Common myeloid progenitor, CD34-positive (primary cell): Measurements from ENCODE around the gene ARHGAP15.

ENCODE experiments used
- CTCF ChIA-PET: fragments of 350-600 bp; sonication (Branson Sonifier 250); formaldehyde crosslinking; loops from one replicate; lab custom pipeline; 2021; ENCODE audit warnings: antibody characterized with exemption; lab: Charles Lee
- POLR2A ChIA-PET: fragments of 350-600 bp; sonication (Branson Sonifier 250); formaldehyde crosslinking; loops from one replicate; lab custom pipeline; 2021; ENCODE audit warnings: antibody characterized with exemption; lab: Charles Lee
- DNase-seq, 3 donors: peaks; one replicate each; pipeline versions ENCODE4 v3.0.0 to v3.0.0-alpha.2; 2013
- H3K27ac ChIP-seq, 2 experiments: 1 replicate in 1 of 2; 2 replicates in 1 of 2; pipeline ENCODE4 v1.7.0; 2013; ENCODE audit warnings: inconsistent platforms in 2 of 2, low read length in 2 of 2, mild to moderate bottlenecking in 2 of 2, low read depth in 1 of 2, moderate library complexity in 1 of 2; ENCODE audit not compliant: severe bottlenecking in 2 of 2, insufficient read depth in 1 of 2, poor library complexity in 1 of 2
- H3K27me3 ChIP-seq, 5 experiments: replicated peaks in 2 of 5; 1 replicate in 3 of 5; 2 replicates in 2 of 5; pipeline versions ENCODE4 v1.6.1 to v1.7.0; 2013; ENCODE audit warnings: low read length in 4 of 5, mild to moderate bottlenecking in 2 of 5, moderate library complexity in 2 of 5, inconsistent platforms in 1 of 5; ENCODE audit not compliant: insufficient read depth in 5 of 5, control insufficient read depth in 4 of 5
- H3K36me3 ChIP-seq, 4 experiments: 1 replicate in 2 of 4; 2 replicates in 2 of 4; pipeline versions ENCODE4 v1.6.1 to v1.7.0; 2013; ENCODE audit warnings: low read length in 3 of 4, control low read depth in 1 of 4, mild to moderate bottlenecking in 1 of 4; ENCODE audit not compliant: control insufficient read depth in 4 of 4, insufficient read depth in 4 of 4
- H3K4me1 ChIP-seq, 4 experiments: 1 replicate in 3 of 4; 2 replicates in 1 of 4; pipeline versions ENCODE4 v1.6.1 to v1.7.1; 2013; ENCODE audit warnings: low read length in 3 of 4, mild to moderate bottlenecking in 3 of 4, control low read depth in 1 of 4, inconsistent platforms in 1 of 4, moderate library complexity in 1 of 4; ENCODE audit not compliant: control insufficient read depth in 4 of 4, insufficient read depth in 4 of 4; ENCODE audit errors: control extremely low read depth in 1 of 4
- H3K4me3 ChIP-seq, 7 experiments: 1 replicate in 4 of 7; 2 replicates in 3 of 7; pipeline versions ENCODE4 v1.5.1 to v1.7.0; 2013; ENCODE audit warnings: mild to moderate bottlenecking in 7 of 7, low read length in 6 of 7, moderate library complexity in 6 of 7, inconsistent platforms in 2 of 7, low read depth in 2 of 7, control low read depth in 1 of 7; ENCODE audit not compliant: insufficient read depth in 4 of 7, control insufficient read depth in 1 of 7; ENCODE audit errors: extremely low read depth in 1 of 7
- H3K9me3 ChIP-seq, 5 experiments: 1 replicate in 4 of 5; 2 replicates in 1 of 5; pipeline versions ENCODE4 v1.6.1 to v1.7.1; 2013; ENCODE audit warnings: low read length in 4 of 5, mild to moderate bottlenecking in 2 of 5, inconsistent platforms in 1 of 5, low read depth in 1 of 5, moderate library complexity in 1 of 5; ENCODE audit not compliant: control insufficient read depth in 4 of 5, insufficient read depth in 2 of 5; ENCODE audit errors: control extremely low read depth in 1 of 5
- WGBS: methylation state at CpG from one replicate; pipeline ENCODE4 v1.1.5; 2013; ENCODE audit not compliant: insufficient coverage; 5-methylcytosine and 5-hydroxymethylcytosine counted together

The ARHGAP15 gene

DNA sequence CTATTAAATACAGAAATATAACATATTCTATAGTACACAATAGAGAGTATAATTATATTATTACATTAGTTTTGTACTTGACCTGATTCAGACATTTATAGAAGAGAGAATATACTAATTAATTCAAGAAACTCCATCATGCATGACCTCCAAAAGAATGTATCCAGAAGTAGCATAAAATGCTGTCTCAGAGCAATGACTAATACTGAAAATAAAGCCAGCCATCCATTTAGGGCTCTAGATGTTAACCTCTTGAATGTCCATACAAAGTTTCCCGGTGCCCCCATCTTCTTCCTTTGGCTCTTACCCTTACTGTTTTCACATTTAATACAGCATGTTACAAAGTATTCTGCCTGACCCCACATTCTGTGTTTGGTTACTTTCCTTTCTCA is 102.0 kb downstream of the ARHGAP15 start:
- Histone ChIP-seq H3K27me3 (no peaks in the 10 kb centered on the region), H3K27ac (no peak overlapping the region), H3K4me1 (no peaks in the 10 kb centered on the region), H3K36me3 (peaks cover 35 to 82% (median 54%) of the 10 kb centered on the region in 4 experiments), H3K4me3 (no peak overlapping the region), H3K9me3 (peaks cover 6 to 47% (median 12%) of the 10 kb centered on the region in 5 experiments)
- no peak for DNase-seq
- POLR2A ChIA-PET = no interaction called here
- 100% methylated on average over 1 of the region's 1 CpG for WGBS
- CTCF ChIA-PET = no interaction called here

GRCh38 chr2:143237146-143237777 is 108.0 kb downstream of the ARHGAP15 start:
- H3K4me1 ChIP-seq = no peaks in the 10 kb centered on the region
- peaks cover 4 to 40% (median 10%) of the 10 kb centered on the region in 5 experiments for H3K9me3 ChIP-seq
- CTCF ChIA-PET = interaction anchor here (0.6 kb wide), 2 partner anchors 9 to 22 kb away, joined by 3 read pairs; no protein-coding TSS in a partner anchor
- H3K4me3 ChIP-seq = no peak overlapping the region
- 87% methylated on average over 7 of the region's 8 CpGs for WGBS
- no peak for DNase-seq
- H3K36me3 ChIP-seq = peaks cover 26 to 74% (median 42%) of the 10 kb centered on the region in 4 experiments
- no peak overlapping the region for H3K27ac ChIP-seq
- POLR2A ChIA-PET = interaction anchor here (0.7 kb wide), 1 partner anchor 112 kb away, joined by 3 read pairs; no protein-coding TSS in a partner anchor
- no peaks in the 10 kb centered on the region for H3K27me3 ChIP-seq

DNA sequence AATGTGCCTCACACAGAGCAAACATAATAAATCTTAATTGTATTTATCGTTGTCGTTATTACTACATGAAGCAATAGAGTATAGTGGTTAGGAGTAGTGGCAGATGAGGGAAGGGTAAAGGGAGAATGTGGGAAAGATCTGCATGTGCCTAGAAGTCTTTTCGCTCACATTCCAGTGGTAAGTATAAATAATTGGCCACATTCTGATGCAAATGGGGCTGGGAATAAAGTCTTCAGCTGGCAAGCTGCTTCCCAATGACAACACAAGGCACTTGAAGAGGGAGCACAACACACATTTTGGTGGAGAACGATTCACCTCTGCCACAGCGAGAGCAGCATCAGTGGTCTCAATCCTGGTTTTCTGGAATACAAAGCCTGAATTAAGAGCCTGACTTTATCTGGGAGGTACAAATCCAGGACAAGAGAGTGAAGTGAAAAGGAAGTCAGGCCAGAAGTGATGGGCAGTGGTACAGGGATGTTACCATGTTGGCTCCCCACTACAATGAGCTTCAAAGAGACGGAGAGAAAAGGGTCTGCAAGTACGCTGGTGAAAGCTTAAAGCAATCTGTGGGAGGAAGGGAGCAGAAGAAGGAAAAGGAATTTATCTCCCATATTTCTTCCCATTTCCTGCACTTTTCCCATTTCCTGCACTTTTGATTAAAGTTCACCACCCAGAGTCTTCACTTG is 112.3 kb downstream of the ARHGAP15 start:
- Histone ChIP-seq H3K4me1 (peaks cover 4 to 15% (median 8%) of the 10 kb centered on the region in 4 experiments), H3K9me3 (peaks cover 0 to 6% (median 2%) of the 10 kb centered on the region in 5 experiments), H3K36me3 (peaks cover 15 to 31% (median 23%) of the 10 kb centered on the region in 4 experiments), H3K4me3 (no peak overlapping the region), H3K27me3 (no peaks in the 10 kb centered on the region), H3K27ac (no peak overlapping the region)
- CTCF ChIA-PET = interaction anchor here (0.5 to 1.7 kb wide), 5 partner anchors 15 to 278 kb away, joined by 3 to 6 read pairs (median 5); no protein-coding TSS in a partner anchor
- WGBS = 100% methylated on average over 7 of the region's 7 CpGs
- POLR2A ChIA-PET = no interaction called here
- DNase-seq = no peak

GRCh38 chr2:143246246-143246645 is 117.0 kb downstream of the ARHGAP15 start:
- Histone ChIP-seq H3K4me3 (no peak overlapping the region), H3K27ac (no peak overlapping the region), H3K4me1 (peaks cover 8 to 26% (median 17%) of the 10 kb centered on the region in 4 experiments), H3K27me3 (no peaks in the 10 kb centered on the region), H3K36me3 (peaks cover 5 to 33% (median 12%) of the 10 kb centered on the region in 4 experiments), H3K9me3 (no peaks in the 10 kb centered on the region)
- ChIA-PET CTCF (interaction anchor here (0.8 to 2.9 kb wide), 7 partner anchors 9 to 135 kb away, joined by 3 to 26 read pairs (median 4); no protein-coding TSS in a partner anchor), POLR2A (interaction anchor here (0.5 kb wide), 1 partner anchor 167 kb away, joined by 3 read pairs; no protein-coding TSS in a partner anchor)
- DNase-seq = no peak
- 95% methylated on average over 2 of the region's 2 CpGs for WGBS

DNA sequence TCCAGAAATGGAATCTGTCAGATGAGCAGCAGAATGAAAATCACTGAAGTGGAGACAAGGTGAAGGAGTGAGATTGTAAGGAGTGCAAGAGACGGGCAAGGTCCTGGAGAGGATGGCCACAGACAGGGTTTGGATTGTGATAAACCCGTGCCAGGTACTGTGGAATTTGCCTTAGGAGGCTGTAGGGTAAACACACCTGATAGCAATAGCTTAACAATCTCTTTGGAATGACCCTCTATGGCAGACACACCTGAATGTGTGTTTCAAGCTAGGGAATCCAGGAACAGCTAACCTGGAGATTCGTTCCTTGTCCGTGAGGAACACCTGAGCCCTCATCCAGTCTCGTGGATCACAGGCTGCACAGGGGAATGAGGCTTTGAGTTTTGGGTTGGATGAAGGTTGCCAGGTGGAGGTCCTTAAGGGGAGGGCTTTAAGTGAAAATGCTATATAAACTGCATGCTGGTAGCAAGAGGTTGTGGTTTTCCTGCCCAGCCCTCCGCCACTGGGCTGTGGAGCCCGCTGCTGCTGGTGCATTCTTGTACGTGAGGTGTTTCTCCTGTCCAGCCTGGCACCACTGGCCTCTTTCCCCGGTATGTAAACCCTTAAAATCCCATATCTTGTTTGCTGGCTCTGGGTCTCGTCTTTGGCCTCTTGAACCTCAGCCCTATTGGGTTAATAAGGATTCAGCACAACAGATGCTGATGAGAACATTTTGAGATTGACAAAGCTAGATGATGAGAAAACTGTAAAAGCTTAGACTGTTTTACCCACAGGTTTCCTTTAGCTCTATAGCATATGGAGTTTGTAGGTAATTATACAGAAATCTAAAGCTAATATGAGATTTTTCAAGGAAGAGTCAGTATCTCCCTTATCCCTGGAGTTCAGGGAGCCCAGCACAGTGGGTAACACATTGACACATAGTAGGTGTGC is 117.9 kb downstream of the ARHGAP15 start:
- peaks cover 8 to 32% (median 20%) of the 10 kb centered on the region in 4 experiments for H3K4me1 ChIP-seq
- H3K27ac ChIP-seq = no peak overlapping the region
- ChIA-PET CTCF (interaction anchor here (0.7 to 2.9 kb wide), 9 partner anchors 10 to 213 kb away, joined by 3 to 26 read pairs (median 4); no protein-coding TSS in a partner anchor), POLR2A (interaction anchor here (0.5 to 1.5 kb wide), 2 partner anchors 12 to 168 kb away, joined by 3 to 5 read pairs; no protein-coding TSS in a partner anchor)
- no peaks in the 10 kb centered on the region for H3K27me3 ChIP-seq
- DNase-seq = peak in 2 of 3 donors; percentile 51 to 65
- peak overlapping the region in 2 of 7 experiments; percentile 11 to 56 for H3K4me3 ChIP-seq
- no peaks in the 10 kb centered on the region for H3K9me3 ChIP-seq
- 37% methylated on average over 8 of the region's 10 CpGs for WGBS
- peaks cover 0 to 25% (median 5%) of the 10 kb centered on the region in 4 experiments for H3K36me3 ChIP-seq

DNA sequence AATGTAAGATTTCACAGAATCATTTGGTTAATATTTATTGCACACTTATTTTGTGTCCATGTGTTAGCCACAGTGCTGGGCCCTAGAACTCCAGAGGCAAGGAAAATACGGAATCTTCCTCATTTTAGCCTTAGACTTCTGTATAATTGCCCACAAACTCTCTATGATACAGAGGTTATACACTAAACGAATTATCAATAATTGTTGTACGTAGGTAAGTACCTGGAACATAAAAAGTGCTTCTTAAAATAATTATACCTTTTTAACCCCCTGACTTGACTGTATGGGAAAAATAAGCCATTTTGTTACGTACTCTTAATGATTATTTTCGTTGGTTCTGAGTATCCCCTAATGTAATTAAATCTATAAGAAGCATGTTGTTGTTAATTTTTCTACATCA is 119.4 kb downstream of the ARHGAP15 start:
- Histone ChIP-seq H3K9me3 (no peaks in the 10 kb centered on the region), H3K27ac (no peak overlapping the region), H3K36me3 (peaks cover 0 to 28% (median 6%) of the 10 kb centered on the region in 4 experiments), H3K4me3 (no peak overlapping the region), H3K27me3 (no peaks in the 10 kb centered on the region), H3K4me1 (peaks cover 8 to 32% (median 20%) of the 10 kb centered on the region in 4 experiments)
- 100% methylated on average over 1 of the region's 5 CpGs for WGBS
- DNase-seq = no peak
- POLR2A ChIA-PET = no interaction called here
- CTCF ChIA-PET = interaction anchor here (1.4 to 2.9 kb wide), 3 partner anchors 9 to 214 kb away, joined by 3 to 26 read pairs (median 4); no protein-coding TSS in a partner anchor
